ENCODE data around the gene WNK4. TPM values are rescaled to one million over a fixed set of nuclear protein-coding genes. Genes with fewer than 3 reads are reported as not detected.
A peak's percentile ranks its signal among the peaks of the same experiment; 100 is the strongest.

WNK4 gene
- total and polyA plus RNA-seq, 10 donors = 0.04 to 0.52 (median 0.10) TPM; not detected in 5

DNA sequence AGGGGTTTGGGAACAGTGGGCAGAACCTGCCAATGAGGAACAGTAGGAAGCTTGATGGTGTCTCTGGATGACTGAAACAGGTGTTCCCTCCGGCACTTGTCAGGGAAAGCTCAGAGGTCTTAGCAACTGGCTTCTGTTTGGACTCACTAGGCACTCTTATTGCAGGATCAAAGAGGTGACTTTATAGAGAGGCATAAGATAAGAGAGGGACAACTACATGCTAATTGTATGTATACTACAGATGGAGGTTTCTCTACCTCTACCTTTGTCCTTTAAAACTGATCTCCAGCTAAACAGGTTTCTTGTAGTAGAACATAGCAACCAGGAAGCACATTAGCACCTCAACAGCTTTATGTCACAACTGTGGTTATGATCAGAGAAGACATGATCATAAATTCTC is 25.8 kb downstream of the WNK4 start:
- H3K4me1 ChIP-seq = no peaks in the 10 kb centered on the region
- no peaks in the 10 kb centered on the region for H3K9me3 ChIP-seq
- intact Hi-C loops (cut with DNase I; ENCODE audit: low total_unique reads) = no loop called here
- no peak for DNase-seq
- no peak overlapping the region for H3K27ac ChIP-seq
- WGBS, 5 donors = 90 to 100% (median 93%) methylated on average over 1 of the region's 1 CpG
- TF ChIP-seq, protein P1, sequence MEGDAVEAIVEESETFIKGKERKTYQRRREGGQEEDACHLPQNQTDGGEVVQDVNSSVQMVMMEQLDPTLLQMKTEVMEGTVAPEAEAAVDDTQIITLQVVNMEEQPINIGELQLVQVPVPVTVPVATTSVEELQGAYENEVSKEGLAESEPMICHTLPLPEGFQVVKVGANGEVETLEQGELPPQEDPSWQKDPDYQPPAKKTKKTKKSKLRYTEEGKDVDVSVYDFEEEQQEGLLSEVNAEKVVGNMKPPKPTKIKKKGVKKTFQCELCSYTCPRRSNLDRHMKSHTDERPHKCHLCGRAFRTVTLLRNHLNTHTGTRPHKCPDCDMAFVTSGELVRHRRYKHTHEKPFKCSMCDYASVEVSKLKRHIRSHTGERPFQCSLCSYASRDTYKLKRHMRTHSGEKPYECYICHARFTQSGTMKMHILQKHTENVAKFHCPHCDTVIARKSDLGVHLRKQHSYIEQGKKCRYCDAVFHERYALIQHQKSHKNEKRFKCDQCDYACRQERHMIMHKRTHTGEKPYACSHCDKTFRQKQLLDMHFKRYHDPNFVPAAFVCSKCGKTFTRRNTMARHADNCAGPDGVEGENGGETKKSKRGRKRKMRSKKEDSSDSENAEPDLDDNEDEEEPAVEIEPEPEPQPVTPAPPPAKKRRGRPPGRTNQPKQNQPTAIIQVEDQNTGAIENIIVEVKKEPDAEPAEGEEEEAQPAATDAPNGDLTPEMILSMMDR (IDR thresholded peaks at IDR 0.05 in 8 of 11, conservative IDR thresholded peaks at IDR 0.05 in 3 of 11) = no peak
- TF ChIP-seq POLR2A (IDR thresholded peaks at IDR 0.05) = no peak
- no peak for TF ChIP-seq POLR2AphosphoS5 (IDR thresholded peaks at IDR 0.05)
- peaks cover 0 to 38% (median 22%) of the 10 kb centered on the region in 6 donors for H3K36me3 ChIP-seq
- no peak overlapping the region for H3K4me3 ChIP-seq
- no peaks in the 10 kb centered on the region for H3K27me3 ChIP-seq (replicated peaks in 1 of 7)

DNA sequence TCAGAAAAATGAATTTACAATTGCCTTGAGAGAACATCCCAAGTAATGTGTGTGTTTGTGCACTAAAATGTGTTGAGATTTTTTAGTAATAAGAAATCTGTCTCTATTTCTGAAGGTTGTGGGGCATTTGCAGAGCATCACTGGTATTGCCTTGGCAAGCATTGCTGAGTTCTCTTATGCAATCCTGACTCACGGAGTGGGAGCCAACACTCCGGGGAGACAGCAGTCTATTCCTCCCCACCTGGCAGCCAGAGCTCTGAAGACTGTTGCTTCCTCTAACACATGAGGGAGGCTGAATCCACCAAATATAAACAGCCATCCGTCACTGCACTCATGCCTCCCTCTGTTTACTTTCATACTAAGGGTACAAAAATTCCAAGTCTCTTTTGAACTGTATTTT is 28.8 kb downstream of the WNK4 start:
- Histone ChIP-seq H3K27me3 (replicated peaks in 1 of 7) (no peaks in the 10 kb centered on the region), H3K4me3 (no peak overlapping the region), H3K4me1 (peaks cover 0 to 1% (median 0%) of the 10 kb centered on the region in 6 donors), H3K36me3 (peaks cover 3 to 68% (median 48%) of the 10 kb centered on the region in 6 donors), H3K27ac (no peak overlapping the region), H3K9me3 (no peaks in the 10 kb centered on the region)
- 60 to 86% (median 73%) methylated on average over 3 of the region's 3 CpGs for WGBS, 5 donors
- no peak for DNase-seq
- TF ChIP-seq POLR2A (IDR thresholded peaks at IDR 0.05) (no peak), POLR2AphosphoS5 (IDR thresholded peaks at IDR 0.05) (no peak)
- intact Hi-C loops (cut with DNase I; ENCODE audit: low total_unique reads) = no loop called here

DNA sequence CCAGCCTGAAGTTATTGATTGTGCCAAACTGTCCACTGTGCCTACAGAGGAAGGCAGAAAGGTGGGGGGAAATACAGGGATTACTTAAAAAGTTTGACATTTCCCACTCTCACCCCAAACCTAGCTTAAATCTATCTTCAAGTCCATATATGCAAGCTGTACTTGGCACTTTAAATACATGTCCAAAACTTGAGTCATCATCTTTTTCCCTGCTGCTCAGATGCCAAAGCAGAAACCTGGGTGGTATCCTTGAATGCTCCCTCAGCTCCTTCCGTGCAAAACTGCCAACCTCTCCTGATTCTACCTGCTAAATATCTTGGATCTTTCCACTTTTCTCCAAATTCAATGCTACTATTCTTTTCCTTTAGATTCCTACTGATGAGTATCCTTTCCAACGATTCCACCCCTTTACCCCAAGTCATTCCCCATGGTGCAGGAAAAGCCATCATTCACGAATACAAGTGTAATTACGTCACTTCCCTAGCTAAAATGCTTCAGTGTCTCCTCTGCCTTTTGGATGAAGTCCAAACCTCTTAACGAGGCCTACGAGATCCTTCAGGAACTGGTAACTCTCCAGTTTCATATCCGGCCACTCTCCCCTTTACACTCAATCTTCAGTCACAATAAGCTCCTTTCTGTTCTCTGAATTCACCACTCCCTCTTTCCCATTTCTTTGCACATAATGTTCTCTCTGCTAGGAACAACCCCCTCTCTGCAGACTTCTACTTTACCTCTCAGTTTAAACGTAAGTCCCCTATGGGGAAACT is 34.4 kb downstream of the WNK4 start:
- DNase-seq = no peak
- H3K36me3 ChIP-seq = peaks cover 13 to 100% (median 95%) of the 10 kb centered on the region in 6 donors
- peaks cover 0 to 24% (median 9%) of the 10 kb centered on the region in 6 donors for H3K4me1 ChIP-seq
- H3K4me3 ChIP-seq = no peak overlapping the region
- no peaks in the 10 kb centered on the region for H3K27me3 ChIP-seq (replicated peaks in 1 of 7)
- 48 to 65% (median 61%) methylated on average over 8 of the region's 8 CpGs for WGBS, 5 donors
- intact Hi-C loops (cut with DNase I; ENCODE audit: low total_unique reads) = loop anchor here (10.0 kb wide), 1 partner anchor 100 kb away; no protein-coding TSS in a partner anchor
- peak overlapping the region in 5 of 8 donors; percentile 47 to 63 (median 60) for H3K27ac ChIP-seq
- TF ChIP-seq POLR2AphosphoS5 (IDR thresholded peaks at IDR 0.05) = peak in 1 of 3 donors; percentile 13
- TF ChIP-seq, protein P1 (IDR thresholded peaks at IDR 0.05 in 8 of 11, conservative IDR thresholded peaks at IDR 0.05 in 3 of 11) = no peak
- H3K9me3 ChIP-seq = no peaks in the 10 kb centered on the region

DNA sequence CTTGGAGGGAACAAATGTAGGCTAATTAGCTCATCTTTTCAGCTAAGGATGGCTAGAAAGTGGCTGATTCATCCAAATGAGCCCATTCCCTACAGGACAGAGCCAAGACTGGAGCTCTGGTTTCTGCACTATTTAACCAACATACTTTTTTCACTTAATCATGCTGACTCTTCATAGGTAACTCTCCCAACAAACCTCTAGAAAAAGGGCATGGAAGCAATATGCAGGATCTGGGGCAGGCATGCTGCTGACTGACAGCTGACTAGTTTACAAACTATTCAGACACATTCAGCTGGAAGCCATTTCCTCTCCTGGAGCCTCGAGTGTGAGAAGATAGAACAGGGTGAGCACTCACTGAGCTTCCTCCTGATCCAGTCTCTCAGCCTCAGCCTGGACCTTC is 37.5 kb downstream of the WNK4 start:
- intact Hi-C loops (cut with DNase I; ENCODE audit: low total_unique reads) = loop anchor here (10.0 kb wide), 1 partner anchor 103 kb away; no protein-coding TSS in a partner anchor
- peaks cover 2 to 55% (median 23%) of the 10 kb centered on the region in 6 donors for H3K4me1 ChIP-seq
- peaks cover 13 to 100% (median 93%) of the 10 kb centered on the region in 6 donors for H3K36me3 ChIP-seq

More for the DNA sequence above, 37.5 kb downstream of the WNK4 start:
- Histone ChIP-seq H3K9me3 (no peaks in the 10 kb centered on the region), H3K4me3 (no peak overlapping the region), H3K27ac (peak overlapping the region in 1 of 8 donors; percentile 43), H3K27me3 (replicated peaks in 1 of 7) (no peaks in the 10 kb centered on the region)
- WGBS, 5 donors = 48 to 67% (median 62%) methylated on average over 1 of the region's 1 CpG
- no peak for DNase-seq
- TF ChIP-seq POLR2AphosphoS5 (IDR thresholded peaks at IDR 0.05) (no peak), POLR2A (IDR thresholded peaks at IDR 0.05) (no peak)
- TF ChIP-seq, protein P1 (IDR thresholded peaks at IDR 0.05 in 8 of 11, conservative IDR thresholded peaks at IDR 0.05 in 3 of 11) = no peak

All from spleen (tissue), 11 donors.